ENCODE results near the gene AP1AR. TPM values are rescaled to one million over a fixed set of nuclear protein-coding genes. Genes with fewer than 3 reads are reported as not detected.

Gene AP1AR
- total RNA-seq, 2 experiments from 2014 or later, result 14.7 to 15.2 TPM

DNA sequence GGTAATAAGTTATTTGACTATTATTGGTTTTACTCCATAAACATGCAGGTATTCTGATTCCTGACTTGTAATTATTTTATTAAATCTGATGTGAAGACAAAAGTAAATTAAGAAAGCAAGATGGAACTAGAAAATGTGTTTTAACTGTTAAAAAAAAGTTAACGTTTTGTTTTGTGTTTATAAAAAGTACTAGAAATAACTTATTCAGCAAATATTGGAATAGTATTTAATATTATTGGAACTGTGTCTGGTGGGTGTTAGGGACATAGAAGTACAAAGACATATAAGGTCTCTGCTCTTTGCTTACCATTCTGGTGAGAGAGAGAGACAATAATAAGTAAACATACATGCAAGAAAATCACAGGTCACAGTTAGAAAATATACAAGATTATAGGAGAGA lies 38.5 kb downstream of the AP1AR start:
- CTCF ChIA-PET, result interaction anchor here (0.7 to 1.6 kb wide), 2 partner anchors 10 to 48 kb away, joined by 4 to 7 read pairs; no protein-coding TSS in a partner anchor
- H3K4me1 Mint-ChIP-seq (ENCODE audit: low read depth), result peaks cover 59% of the 10 kb centered on the region
- H3K36me3 Mint-ChIP-seq (ENCODE audit: low read depth), result peaks cover 19% of the 10 kb centered on the region
- no peaks in the 10 kb centered on the region for H3K27me3 Mint-ChIP-seq (ENCODE audit: low read depth)
- H3K4me3 Mint-ChIP-seq, result no peak overlapping the region
- peak overlapping the region; percentile 84 for H3K27ac Mint-ChIP-seq
- no peaks in the 10 kb centered on the region for H3K9me3 Mint-ChIP-seq
- DNase-seq, result no peak
- intact Hi-C loops (cut with micrococcal nuclease), result loop anchor here (5.0 to 10.0 kb wide), 2 partner anchors 495 to 1412 kb away; no protein-coding TSS in a partner anchor

DNA sequence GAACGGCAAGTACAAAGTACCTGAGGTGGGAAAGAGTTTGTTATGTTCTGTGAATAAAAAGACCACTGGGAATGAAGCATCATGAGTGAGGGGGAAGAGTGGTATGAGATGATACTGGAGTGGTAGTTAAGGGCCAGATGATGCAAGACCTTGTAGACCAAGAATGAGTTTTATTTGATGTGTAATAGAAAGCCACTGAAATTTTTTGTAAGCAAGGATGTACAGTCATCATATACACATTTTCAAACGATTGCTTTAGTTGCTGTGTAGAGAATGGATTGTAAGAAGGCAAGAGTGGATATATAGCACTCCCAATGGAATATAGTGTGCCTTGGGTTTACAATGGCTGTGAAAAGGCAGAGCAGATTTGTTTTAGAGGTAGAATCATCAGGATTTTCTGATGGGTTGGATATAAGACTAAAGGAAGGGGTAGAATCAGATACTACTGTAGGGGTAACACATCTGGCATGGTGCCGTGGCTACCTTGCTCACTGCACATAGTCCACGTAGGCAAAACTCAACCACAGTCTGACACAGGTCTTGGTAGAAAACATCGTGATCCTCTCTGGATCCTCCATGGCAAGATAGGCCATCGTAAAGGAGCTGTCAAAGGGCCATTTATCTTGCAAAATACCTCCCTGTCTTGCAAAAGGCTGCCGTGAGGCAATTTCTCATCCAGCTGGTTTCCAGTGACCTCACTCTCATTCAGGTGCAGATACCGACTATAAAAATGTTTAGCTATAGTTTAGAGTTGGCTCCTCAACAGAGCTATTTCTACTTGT lies 39.2 kb downstream of the AP1AR start:
- DNase-seq, result no peak
- H3K27me3 Mint-ChIP-seq (ENCODE audit: low read depth), result no peaks in the 10 kb centered on the region
- peaks cover 64% of the 10 kb centered on the region for H3K4me1 Mint-ChIP-seq (ENCODE audit: low read depth)
- H3K36me3 Mint-ChIP-seq (ENCODE audit: low read depth), result peaks cover 21% of the 10 kb centered on the region
- no peaks in the 10 kb centered on the region for H3K9me3 Mint-ChIP-seq
- no peak overlapping the region for H3K4me3 Mint-ChIP-seq
- CTCF ChIA-PET, result interaction anchor here (0.6 to 1.6 kb wide), 3 partner anchors 9 to 104 kb away, joined by 3 to 7 read pairs (median 5); no protein-coding TSS in a partner anchor
- intact Hi-C loops (cut with micrococcal nuclease), result loop anchor here (5.0 to 10.0 kb wide), 2 partner anchors 494 to 1411 kb away; no protein-coding TSS in a partner anchor
- H3K27ac Mint-ChIP-seq, result peak overlapping the region; percentile 84

DNA sequence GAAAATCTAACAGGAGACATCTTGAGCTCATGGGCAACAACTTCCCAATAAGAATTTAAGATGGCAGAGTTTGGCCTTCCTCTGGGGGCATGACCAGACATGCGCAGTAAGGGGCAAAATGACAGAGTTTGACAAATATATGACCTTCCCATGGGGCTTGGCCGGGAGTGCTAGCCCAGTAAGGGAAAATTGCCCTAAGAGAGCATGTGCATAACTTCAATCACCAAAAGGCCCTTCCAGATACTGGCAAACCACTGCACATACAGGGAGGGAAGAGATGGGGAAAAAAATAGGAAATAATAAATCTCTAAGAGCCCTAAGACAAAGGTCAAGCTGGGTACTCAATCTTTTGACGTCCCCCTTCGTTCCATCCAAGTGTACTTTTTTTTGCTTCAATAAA lies 40.7 kb downstream of the AP1AR start:
- no peak for DNase-seq
- H3K27me3 Mint-ChIP-seq (ENCODE audit: low read depth), result no peaks in the 10 kb centered on the region
- H3K9me3 Mint-ChIP-seq, result no peaks in the 10 kb centered on the region
- H3K27ac Mint-ChIP-seq, result peak overlapping the region; percentile 37
- H3K4me1 Mint-ChIP-seq (ENCODE audit: low read depth), result peaks cover 66% of the 10 kb centered on the region
- no peak overlapping the region for H3K4me3 Mint-ChIP-seq
- CTCF ChIA-PET, result interaction anchor here (0.9 to 1.4 kb wide), 6 partner anchors 14 to 253 kb away, joined by 3 to 5 read pairs (median 4); no protein-coding TSS in a partner anchor
- H3K36me3 Mint-ChIP-seq (ENCODE audit: low read depth), result peaks cover 29% of the 10 kb centered on the region
- intact Hi-C loops (cut with micrococcal nuclease), result loop anchor here (5.0 to 10.0 kb wide), 2 partner anchors 493 to 1410 kb away; no protein-coding TSS in a partner anchor

DNA sequence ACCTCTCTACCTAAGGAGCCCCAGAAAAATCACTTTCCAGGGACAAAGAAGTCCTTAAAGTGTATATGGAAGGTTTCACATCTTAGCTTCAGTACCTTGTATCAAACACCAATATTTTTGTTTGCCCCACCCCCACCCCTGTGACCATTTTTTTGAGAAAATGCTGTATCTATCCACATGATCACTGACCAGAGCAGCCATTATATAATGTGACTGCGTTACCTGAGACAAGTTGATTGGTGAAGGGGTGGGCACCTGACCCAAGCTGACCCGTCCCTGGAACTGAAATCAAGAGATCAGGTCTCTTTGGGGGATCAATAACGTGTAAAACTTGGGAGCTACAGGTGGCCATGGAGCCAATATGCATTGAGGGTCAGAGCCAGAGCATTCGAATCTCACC lies 43.4 kb downstream of the AP1AR start:
- no peak for DNase-seq
- CTCF ChIA-PET, result interaction anchor here (0.7 to 1.1 kb wide), 3 partner anchors 9 to 37 kb away, joined by 3 read pairs; no protein-coding TSS in a partner anchor
- peak overlapping the region; percentile 82 for H3K27ac Mint-ChIP-seq

GRCh38 chr4:112276113-112276512 lies 44.5 kb downstream of the AP1AR start:
- H3K4me1 Mint-ChIP-seq (ENCODE audit: low read depth), result peaks cover 78% of the 10 kb centered on the region
- peak overlapping the region; percentile 7 for H3K27ac Mint-ChIP-seq
- no peaks in the 10 kb centered on the region for H3K27me3 Mint-ChIP-seq (ENCODE audit: low read depth)
- peaks cover 44% of the 10 kb centered on the region for H3K36me3 Mint-ChIP-seq (ENCODE audit: low read depth)
- H3K9me3 Mint-ChIP-seq, result no peaks in the 10 kb centered on the region
- DNase-seq, result no peak
- H3K4me3 Mint-ChIP-seq, result no peak overlapping the region
- CTCF ChIA-PET, result no interaction called here
- intact Hi-C loops (cut with micrococcal nuclease), result loop anchor here (10.0 kb wide), 1 partner anchor 489 kb away; no protein-coding TSS in a partner anchor

More for the DNA sequence above, 43.4 kb downstream of the AP1AR start:
- no peaks in the 10 kb centered on the region for H3K9me3 Mint-ChIP-seq
- H3K4me3 Mint-ChIP-seq, result no peak overlapping the region
- H3K4me1 Mint-ChIP-seq (ENCODE audit: low read depth), result peaks cover 79% of the 10 kb centered on the region
- intact Hi-C loops (cut with micrococcal nuclease), result loop anchor here (1.0 to 10.0 kb wide), 4 partner anchors 10 to 1407 kb away; partner anchors contain the start of gene TIFA
- H3K27me3 Mint-ChIP-seq (ENCODE audit: low read depth), result no peaks in the 10 kb centered on the region
- peaks cover 43% of the 10 kb centered on the region for H3K36me3 Mint-ChIP-seq (ENCODE audit: low read depth)

DNA sequence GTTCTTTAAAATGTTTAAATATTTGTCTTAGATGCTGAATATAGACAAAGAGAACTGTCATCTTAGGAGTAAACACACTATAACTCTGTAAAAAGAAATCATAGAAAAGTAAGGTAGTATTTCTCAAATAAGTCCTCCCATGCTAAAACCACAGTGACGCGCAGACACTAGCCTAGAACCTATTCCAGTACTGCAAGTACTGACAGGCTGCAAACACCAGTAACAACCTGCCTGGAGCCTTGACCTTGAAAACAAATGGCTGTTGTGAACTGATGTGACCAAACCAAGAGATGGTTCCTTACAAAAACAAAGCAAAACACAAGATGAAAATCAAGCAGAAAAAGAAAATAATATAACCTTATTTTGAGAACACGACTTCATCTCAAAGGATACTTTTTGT lies 45.6 kb downstream of the AP1AR start:
- no peaks in the 10 kb centered on the region for H3K27me3 Mint-ChIP-seq (ENCODE audit: low read depth)
- intact Hi-C loops (cut with micrococcal nuclease), result loop anchor here (10.0 kb wide), 1 partner anchor 488 kb away; no protein-coding TSS in a partner anchor
- H3K27ac Mint-ChIP-seq, result no peak overlapping the region
- H3K4me1 Mint-ChIP-seq (ENCODE audit: low read depth), result peaks cover 78% of the 10 kb centered on the region
- peaks cover 2% of the 10 kb centered on the region for H3K9me3 Mint-ChIP-seq
- CTCF ChIA-PET, result no interaction called here
- H3K36me3 Mint-ChIP-seq (ENCODE audit: low read depth), result peaks cover 46% of the 10 kb centered on the region
- no peak overlapping the region for H3K4me3 Mint-ChIP-seq
- DNase-seq, result no peak

DNA sequence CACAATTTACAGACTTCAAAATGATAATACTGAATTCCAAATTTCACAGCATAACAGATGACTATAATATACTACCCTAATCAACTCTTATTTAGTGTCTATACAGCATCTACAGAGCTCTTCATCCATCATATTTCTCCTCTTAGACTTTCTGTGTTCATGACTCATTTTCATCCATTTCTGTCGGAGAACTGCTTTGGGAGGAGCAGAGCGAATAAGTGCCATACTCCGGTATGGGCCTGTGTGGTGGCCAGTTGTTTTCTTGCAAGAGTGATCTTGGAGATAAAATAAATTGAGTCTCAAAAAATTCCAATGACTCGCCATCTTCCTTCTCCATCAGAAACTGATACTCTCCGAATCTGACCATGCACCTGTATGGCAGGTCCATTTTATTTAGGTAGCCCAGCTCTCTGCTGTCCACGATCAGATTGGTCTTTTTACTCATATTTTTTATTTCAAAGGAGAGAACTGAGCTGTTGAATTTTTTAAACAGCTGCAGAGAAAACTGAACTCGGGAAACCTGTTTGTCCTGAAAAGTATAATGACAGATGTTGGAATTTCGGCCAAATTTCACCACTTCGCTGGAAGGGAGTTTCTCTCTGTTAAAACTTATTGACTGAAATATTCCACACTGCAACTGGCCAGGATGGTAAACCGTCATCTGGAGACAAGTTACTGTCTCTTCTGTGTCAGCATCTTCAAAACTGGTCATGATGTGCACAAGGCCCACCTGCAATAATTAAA lies 46.3 kb downstream of the AP1AR start:
- CTCF ChIA-PET, result no interaction called here
- H3K9me3 Mint-ChIP-seq, result peaks cover 4% of the 10 kb centered on the region
- H3K27ac Mint-ChIP-seq, result peak overlapping the region; percentile 5
- peaks cover 49% of the 10 kb centered on the region for H3K36me3 Mint-ChIP-seq (ENCODE audit: low read depth)
- intact Hi-C loops (cut with micrococcal nuclease), result loop anchor here (10.0 kb wide), 1 partner anchor 487 kb away; no protein-coding TSS in a partner anchor
- no peak for DNase-seq
- no peak overlapping the region for H3K4me3 Mint-ChIP-seq
- H3K4me1 Mint-ChIP-seq (ENCODE audit: low read depth), result peaks cover 80% of the 10 kb centered on the region
- no peaks in the 10 kb centered on the region for H3K27me3 Mint-ChIP-seq (ENCODE audit: low read depth)

GRCh38 chr4:112279025-112279881 lies 47.7 kb downstream of the AP1AR start:
- no peak for DNase-seq
- peaks cover 79% of the 10 kb centered on the region for H3K4me1 Mint-ChIP-seq (ENCODE audit: low read depth)
- peaks cover 58% of the 10 kb centered on the region for H3K36me3 Mint-ChIP-seq (ENCODE audit: low read depth)
- H3K27ac Mint-ChIP-seq, result peak overlapping the region; percentile 63
- intact Hi-C loops (cut with micrococcal nuclease), result loop anchor here (10.0 kb wide), 1 partner anchor 486 kb away; no protein-coding TSS in a partner anchor
- H3K9me3 Mint-ChIP-seq, result peaks cover 7% of the 10 kb centered on the region
- no peaks in the 10 kb centered on the region for H3K27me3 Mint-ChIP-seq (ENCODE audit: low read depth)
- CTCF ChIA-PET, result interaction anchor here (2.4 kb wide), 1 partner anchor 9 kb away, joined by 7 read pairs; no protein-coding TSS in a partner anchor
- peak overlapping the region; percentile 30 for H3K4me3 Mint-ChIP-seq

DNA sequence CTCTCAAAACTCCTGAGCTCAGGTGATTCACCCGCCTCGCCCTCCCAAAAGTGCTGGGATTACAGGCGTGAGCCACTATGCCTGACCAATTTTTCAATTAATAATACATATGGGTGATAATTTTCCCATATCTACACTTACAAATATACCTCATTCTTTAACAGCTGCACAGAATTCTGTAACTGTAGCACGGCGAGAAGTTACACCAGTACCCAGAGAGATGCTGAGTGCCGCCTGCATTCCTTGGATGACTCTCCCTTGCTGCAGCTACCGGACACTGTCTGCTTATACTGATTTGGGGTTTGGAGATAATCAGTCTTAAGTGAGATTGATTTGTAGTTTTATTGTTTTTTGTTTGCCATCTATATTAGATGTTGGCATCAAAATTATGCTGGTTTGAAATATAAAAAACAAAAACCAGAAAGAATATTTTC lies 48.3 kb downstream of the AP1AR start:
- peak overlapping the region; percentile 47 for H3K27ac Mint-ChIP-seq
- peak overlapping the region; percentile 20 for H3K4me3 Mint-ChIP-seq
- H3K9me3 Mint-ChIP-seq, result peaks cover 7% of the 10 kb centered on the region
- H3K27me3 Mint-ChIP-seq (ENCODE audit: low read depth), result no peaks in the 10 kb centered on the region
- DNase-seq, result no peak
- peaks cover 63% of the 10 kb centered on the region for H3K36me3 Mint-ChIP-seq (ENCODE audit: low read depth)
- H3K4me1 Mint-ChIP-seq (ENCODE audit: low read depth), result peaks cover 75% of the 10 kb centered on the region
- CTCF ChIA-PET, result interaction anchor here (1.1 to 2.4 kb wide), 2 partner anchors 9 to 43 kb away, joined by 3 to 7 read pairs; no protein-coding TSS in a partner anchor
- intact Hi-C loops (cut with micrococcal nuclease), result loop anchor here (10.0 kb wide), 2 partner anchors 485 to 1485 kb away; partner anchors contain the start of gene CAMK2D

DNA sequence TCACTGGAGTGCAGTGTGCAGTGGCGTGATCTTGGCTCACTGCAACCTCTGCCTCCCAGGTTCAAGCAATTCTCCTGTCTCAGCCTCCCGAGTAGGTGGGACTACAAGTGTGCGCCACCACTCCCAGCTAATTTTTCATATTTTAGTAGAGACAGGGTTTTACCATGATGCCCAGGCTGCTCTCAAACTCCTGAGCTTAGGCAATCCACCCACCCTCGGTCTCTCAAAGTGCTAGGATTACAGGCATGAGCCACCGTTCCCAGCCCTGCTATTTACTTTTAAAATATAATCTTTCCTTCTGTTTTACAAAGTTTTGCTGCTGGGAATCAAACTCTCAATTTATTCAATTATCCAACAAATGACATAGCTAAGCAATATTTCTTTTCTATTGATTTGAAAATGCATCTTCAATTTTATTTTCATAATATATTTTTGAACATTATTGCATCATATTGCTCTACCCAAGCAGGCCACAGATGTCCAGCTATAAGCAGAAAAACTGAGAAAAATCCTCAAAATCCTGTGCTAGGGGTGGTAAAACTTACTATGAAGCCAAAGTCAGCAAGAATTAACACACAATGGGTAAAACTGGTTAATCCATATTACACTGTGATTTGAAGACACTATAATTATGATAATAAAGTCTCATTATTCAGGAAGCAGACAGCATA lies 48.9 kb downstream of the AP1AR start:
- intact Hi-C loops (cut with micrococcal nuclease), result loop anchor here (10.0 kb wide), 1 partner anchor 1484 kb away; the partner anchor contains the start of gene CAMK2D
- no peak for DNase-seq
- Mint-ChIP-seq H3K9me3 (peaks cover 7% of the 10 kb centered on the region), H3K4me3 (peak overlapping the region; percentile 20), H3K36me3 (ENCODE audit: low read depth) (peaks cover 62% of the 10 kb centered on the region), H3K4me1 (ENCODE audit: low read depth) (peaks cover 71% of the 10 kb centered on the region), H3K27me3 (ENCODE audit: low read depth) (no peaks in the 10 kb centered on the region), H3K27ac (peak overlapping the region; percentile 47)
- CTCF ChIA-PET, result interaction anchor here (0.6 to 2.4 kb wide), 5 partner anchors 10 to 248 kb away, joined by 3 to 7 read pairs (median 4); no protein-coding TSS in a partner anchor
